HG03139 (cell line): ENCODE measurements around the gene GLIPR1L2.
"Not testable (repeated sequence)": the region's sequence is repeated elsewhere in the genome, so short reads cannot be mapped to it uniquely, and the experiment has no call there.

Experiments
- ATAC-seq: cut with Tn5 transposase; IDR thresholded peaks from one replicate; pipeline ENCODE4 v1.9.1; 2021; ENCODE audit not compliant: unreplicated experiment

GLIPR1L2 gene

GRCh38 chr12:75432924-75433323 is 42.0 kb downstream of the GLIPR1L2 start:
- no peak for ATAC-seq

GRCh38 chr12:75437564-75437963 is 46.7 kb downstream of the GLIPR1L2 start:
- no peak for ATAC-seq

DNA sequence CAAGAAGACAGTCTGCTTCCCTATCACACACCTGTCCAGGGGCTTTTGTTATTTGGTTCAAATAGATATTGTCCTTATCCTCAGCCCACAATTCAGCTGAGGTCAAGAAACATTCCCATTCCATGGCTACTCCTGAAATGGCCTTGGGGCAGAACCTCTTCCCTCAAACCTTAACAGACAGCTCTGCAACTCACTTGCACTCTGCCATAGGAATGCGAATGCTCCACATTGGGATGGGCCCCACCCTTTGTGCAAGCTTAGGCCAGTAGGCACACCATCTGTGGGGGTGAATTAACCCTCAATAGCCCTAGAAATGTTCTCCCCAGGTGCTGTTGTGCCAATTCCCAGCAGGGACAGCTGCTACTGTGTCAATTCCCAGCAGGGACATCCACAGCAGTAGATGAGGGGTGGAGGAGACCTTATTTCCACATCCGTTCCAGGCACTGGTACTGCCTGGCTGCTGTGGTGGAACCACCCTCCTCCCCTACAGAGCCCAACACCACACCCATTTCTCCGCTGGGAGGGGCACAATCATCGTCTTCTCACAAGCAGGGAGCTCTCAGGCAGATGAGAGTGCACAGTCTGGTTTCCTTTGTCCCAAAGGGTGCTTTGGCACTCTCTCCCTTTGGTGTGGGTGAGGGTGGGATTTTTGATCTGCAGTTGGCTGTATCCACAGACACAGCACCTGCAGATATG is 47.3 kb downstream of the GLIPR1L2 start:
- no peak for ATAC-seq

- no peak for ATAC-seq
These were observed 48.2 kb downstream of the GLIPR1L2 start for GRCh38 chr12:75439048-75439447.

- ATAC-seq: no peak
These were observed 49.0 kb downstream of the GLIPR1L2 start for GRCh38 chr12:75439930-75440329.

GRCh38 chr12:75441687-75442449 is 51.0 kb downstream of the GLIPR1L2 start:
- ATAC-seq: not testable (repeated sequence)

DNA sequence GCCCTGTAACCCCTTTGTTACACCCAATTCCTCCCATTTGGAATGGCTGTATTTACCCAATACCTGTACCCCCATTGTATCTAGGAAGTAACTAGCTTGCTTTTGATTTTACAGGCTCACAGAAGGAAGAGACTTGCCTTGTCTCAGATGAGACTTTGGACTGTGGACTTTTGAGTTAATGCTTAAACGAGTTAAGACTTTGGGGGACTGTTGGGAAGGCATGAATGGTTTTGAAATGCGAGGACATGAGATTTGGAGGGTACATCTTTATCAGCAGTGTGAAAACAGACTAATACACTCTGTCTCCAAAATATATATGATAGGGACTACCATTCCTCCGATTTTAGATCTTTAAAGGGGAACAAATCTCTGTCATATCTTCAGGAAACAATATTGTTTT is 51.6 kb downstream of the GLIPR1L2 start:
- ATAC-seq: not testable (repeated sequence)

- no peak for ATAC-seq
These were observed 52.8 kb downstream of the GLIPR1L2 start for GRCh38 chr12:75443709-75444108.

DNA sequence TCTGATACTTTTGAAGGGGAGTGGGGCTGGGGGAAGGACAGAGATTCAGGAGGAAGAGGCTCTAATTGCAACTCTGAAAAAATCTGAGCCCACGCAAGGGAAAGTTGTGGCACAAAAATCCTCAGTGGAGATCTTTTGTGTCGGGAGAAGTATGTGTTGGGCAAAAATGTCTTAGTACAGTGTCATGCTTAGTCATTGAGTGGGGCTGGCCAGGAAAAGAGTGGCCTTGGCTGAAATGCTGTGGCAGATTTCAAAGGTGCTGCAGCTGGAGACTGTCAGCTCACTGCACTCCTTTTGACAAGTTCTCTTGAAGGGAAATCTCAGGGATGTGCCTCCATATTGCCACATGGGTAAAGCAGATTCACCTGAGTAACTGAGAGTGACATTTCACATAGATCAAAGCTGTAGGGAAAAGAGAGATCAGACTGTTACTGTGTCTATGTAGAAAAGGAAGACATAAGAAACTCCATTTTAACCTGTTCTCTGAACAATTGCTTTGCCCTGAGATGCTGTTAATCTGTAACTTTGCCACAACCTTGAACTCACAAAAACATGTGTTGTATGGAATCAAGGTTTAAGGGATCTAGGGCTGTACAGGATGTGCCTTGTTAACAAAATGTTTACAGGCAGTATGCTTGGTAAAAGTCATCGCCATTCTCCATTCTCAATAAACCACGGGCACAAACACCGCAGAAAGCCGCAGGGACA is 53.7 kb downstream of the GLIPR1L2 start:
- no peak for ATAC-seq

DNA sequence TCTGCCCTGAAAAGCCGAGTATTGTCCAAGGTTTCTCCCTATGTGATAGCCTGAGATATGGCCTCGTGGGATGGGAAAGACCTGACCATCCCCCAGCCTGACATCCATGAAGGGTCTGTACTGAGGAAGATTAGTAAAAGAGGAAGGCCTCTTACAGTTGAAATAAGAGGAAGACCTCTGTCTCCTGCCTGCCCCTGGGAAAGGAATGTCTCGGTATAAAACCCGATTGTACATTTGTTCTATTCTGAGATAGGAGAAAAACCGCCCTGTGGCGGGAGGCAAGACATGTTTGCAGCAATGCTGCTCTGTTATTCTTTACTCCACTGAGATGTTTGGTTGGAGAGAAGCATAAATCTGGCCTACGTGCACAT is 54.2 kb downstream of the GLIPR1L2 start:
- ATAC-seq: not testable (repeated sequence)

GRCh38 chr12:75446857-75447256 is 56.0 kb downstream of the GLIPR1L2 start:
- no peak for ATAC-seq

DNA sequence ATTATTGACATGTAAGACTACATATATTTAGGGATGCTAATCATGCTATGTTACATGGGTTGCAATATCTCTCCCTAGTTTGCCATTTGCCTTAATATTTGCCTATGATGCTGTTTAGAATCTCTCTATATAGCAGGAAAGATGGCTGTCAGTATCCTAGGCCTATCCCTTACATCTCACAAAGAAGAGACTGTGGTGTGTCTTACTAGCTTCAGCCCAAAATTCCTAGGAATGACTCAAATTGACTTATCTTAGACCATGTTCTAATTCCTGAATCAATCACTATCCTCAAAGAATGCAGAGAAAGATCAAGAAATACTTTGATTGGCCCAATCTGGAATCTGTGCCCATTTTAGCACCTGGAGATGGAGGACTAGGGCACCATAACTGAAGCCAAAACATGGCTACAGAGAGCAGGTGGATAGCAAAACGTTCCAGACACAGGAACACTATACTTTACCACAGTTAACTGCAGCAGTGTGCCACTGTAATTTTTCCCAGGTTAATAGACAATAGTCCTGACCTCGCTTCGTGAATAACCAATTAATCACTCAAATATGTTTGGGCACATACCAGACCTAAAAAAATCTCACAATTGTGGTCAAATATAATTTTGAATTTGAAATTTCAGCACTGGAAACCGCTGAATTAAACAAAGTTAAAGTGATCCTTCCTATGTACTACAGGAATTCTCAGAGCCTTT is 57.0 kb downstream of the GLIPR1L2 start:
- ATAC-seq: no peak

- ATAC-seq: no peak
These were observed 61.9 kb downstream of the GLIPR1L2 start for GRCh38 chr12:75452675-75453330.

GRCh38 chr12:75455839-75456238 is 65.0 kb downstream of the GLIPR1L2 start:
- ATAC-seq: no peak

DNA sequence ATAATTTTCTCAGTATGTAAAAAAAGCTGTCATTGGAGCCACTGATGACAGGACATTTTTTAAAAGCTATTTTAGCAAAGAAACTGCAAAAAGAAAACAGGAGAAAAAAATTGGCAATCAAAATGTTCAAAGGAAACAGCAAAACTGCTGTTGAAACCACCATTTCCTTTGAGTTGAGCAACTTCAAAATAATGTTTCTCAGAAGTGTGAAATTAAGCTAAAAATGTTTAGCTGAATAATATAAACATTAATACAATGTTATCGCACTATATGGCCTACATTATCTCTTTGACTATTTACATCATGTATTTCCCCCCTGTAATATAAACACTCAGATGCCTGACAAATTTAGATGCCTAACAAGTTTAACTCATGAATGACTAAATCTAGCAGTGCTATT is 66.3 kb downstream of the GLIPR1L2 start:
- no peak for ATAC-seq

- ATAC-seq: not testable (repeated sequence)
These were observed 67.0 kb downstream of the GLIPR1L2 start for GRCh38 chr12:75457866-75458265.

DNA sequence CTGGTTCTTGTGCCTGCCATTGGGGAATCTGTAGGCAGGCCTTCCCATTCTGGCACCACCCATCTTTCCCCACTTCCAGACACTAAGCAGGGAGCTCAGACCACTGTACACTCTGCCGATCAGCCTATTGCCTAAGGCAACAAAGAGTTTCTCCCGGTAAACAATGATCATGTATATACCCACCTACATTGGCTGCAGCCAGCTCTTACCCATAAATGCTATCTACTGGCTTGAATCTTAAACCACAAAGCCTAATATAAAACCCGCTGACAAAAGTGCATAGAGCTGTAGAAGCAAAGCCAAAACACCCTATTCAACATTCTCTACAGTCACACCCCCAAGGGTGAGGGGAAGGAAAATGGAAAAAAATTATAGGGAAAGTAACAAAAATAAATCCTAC is 68.9 kb downstream of the GLIPR1L2 start:
- ATAC-seq: no peak

- ATAC-seq: no peak
These were observed 69.3 kb downstream of the GLIPR1L2 start for GRCh38 chr12:75460204-75460603.

GRCh38 chr12:75471902-75472890 is 81.3 kb downstream of the GLIPR1L2 start:
- ATAC-seq: no peak

DNA sequence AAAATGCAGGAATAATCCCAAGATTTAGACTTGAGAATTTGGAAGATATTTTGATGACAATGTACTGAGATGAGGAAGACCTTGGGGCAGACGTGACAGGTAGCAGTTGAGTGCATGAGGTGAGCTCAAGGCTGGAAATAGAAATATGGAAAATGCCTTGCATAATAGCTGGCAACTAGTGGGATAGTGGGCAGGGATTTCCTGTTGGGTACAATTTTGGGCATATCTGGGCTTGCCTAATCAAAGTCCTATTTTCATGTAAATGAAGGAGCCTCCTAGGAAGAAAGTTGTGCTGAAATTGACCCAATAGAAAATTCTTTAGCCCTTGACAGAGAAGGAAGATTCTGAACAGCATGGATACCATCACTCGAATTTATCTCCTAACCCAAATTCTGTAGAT is 83.2 kb downstream of the GLIPR1L2 start:
- ATAC-seq: no peak
